H1 (cell line): ENCODE results near the gene SPTBN4. TPM values are rescaled to one million over a fixed set of nuclear protein-coding genes. Genes with fewer than 3 reads are reported as not detected.

Experiments used
- CTCF ChIA-PET: fragments of 300-600 bp; sonication (Branson Sonifier 250); formaldehyde crosslinking; loops from one replicate; lab custom pipeline; 2021; ENCODE audit not compliant: partially characterized antibody; lab: Charles Lee
- POLR2A ChIA-PET: fragments of 300-600 bp; sonication (Branson Sonifier 250); formaldehyde crosslinking; loops from one replicate; lab custom pipeline; 2021; ENCODE audit warnings: inconsistent platforms; ENCODE audit not compliant: partially characterized antibody; lab: Charles Lee
- DNase-seq, 2 experiments: peaks; one replicate each; pipeline versions ENCODE4 v3.0.0 to v3.0.0-alpha.2; 2010 to 2022; ENCODE audit warnings: low spot score in 2 of 2, low read depth in 1 of 2, mixed read lengths in 1 of 2
- FAIRE-seq: peaks from 2 replicates; lab custom pipeline; 2011; peaks lifted over from hg19 to GRCh38; lab: Jason Lieb, UNC
- H2AFZ ChIP-seq: 2 replicates; pipeline ENCODE4 v1.8.1; 2012; ENCODE audit warnings: low read length, inconsistent platforms
- H2AK5ac ChIP-seq: 2 replicates; pipeline ENCODE4 v1.6.1; 2013; ENCODE audit warnings: low read depth, low read length
- H2BK120ac ChIP-seq: replicated peaks from 2 replicates; pipeline ENCODE3; 2013; ENCODE audit warnings: low read depth, low read length, inconsistent platforms
- H2BK12ac ChIP-seq: 2 replicates; pipeline ENCODE4 v1.6.1; 2013; ENCODE audit warnings: low read depth, low read length
- H2BK15ac ChIP-seq: 2 replicates; pipeline ENCODE4 v1.6.1; 2013; ENCODE audit warnings: low read length
- H2BK20ac ChIP-seq: 2 replicates; pipeline ENCODE4 v1.6.1; 2013; ENCODE audit warnings: low read length
- H2BK5ac ChIP-seq: 2 replicates; pipeline ENCODE4 v1.6.1; 2013; ENCODE audit warnings: low read depth, low read length
- H3K14ac ChIP-seq: 2 replicates; pipeline ENCODE4 v1.6.1; 2013; ENCODE audit warnings: inconsistent platforms; ENCODE audit not compliant: insufficient read length
- H3K18ac ChIP-seq: 2 replicates; pipeline ENCODE4 v1.6.1; 2013; ENCODE audit warnings: low read length; ENCODE audit errors: extremely low read depth
- H3K23ac ChIP-seq: 2 replicates; pipeline ENCODE4 v1.6.1; 2013; ENCODE audit warnings: inconsistent platforms; ENCODE audit not compliant: insufficient read length
- H3K23me2 ChIP-seq: 2 replicates; pipeline ENCODE4 v1.6.1; 2013; ENCODE audit warnings: low read depth, low read length
- H3K27ac ChIP-seq: 2 replicates; pipeline ENCODE4 v1.6.1; 2011; ENCODE audit warnings: low read depth, low read length, inconsistent platforms
- H3K27me3 ChIP-seq, 4 experiments: replicated peaks in 1 of 4; 1 replicate in 1 of 4; 2 replicates in 3 of 4; pipeline versions ENCODE4 v1.6.1 to v1.8.1; 2011 to 2013; ENCODE audit warnings: low read length in 3 of 4, mild to moderate bottlenecking in 3 of 4, inconsistent platforms in 2 of 4, mixed read lengths in 2 of 4, moderate library complexity in 1 of 4; ENCODE audit not compliant: control insufficient read depth in 3 of 4, insufficient read depth in 3 of 4; ENCODE audit errors: extremely low read depth in 1 of 4
- H3K36me3 ChIP-seq, 4 experiments: 2 replicates each; pipeline versions ENCODE4 v1.6.1 to v1.8.1; 2011 to 2013; ENCODE audit warnings: mild to moderate bottlenecking in 4 of 4, low read length in 3 of 4, moderate library complexity in 2 of 4, control low read depth in 1 of 4, inconsistent platforms in 1 of 4; ENCODE audit not compliant: insufficient read depth in 4 of 4, control insufficient read depth in 2 of 4
- H3K4ac ChIP-seq: replicated peaks from 2 replicates; pipeline ENCODE3; 2013; ENCODE audit warnings: low read length, low read depth, mixed read lengths, inconsistent platforms; ENCODE audit not compliant: insufficient read length
- H3K4me1 ChIP-seq, 4 experiments: replicated peaks in 1 of 4; 1 replicate in 1 of 4; 2 replicates in 3 of 4; pipeline versions ENCODE4 v1.6.1 to v1.8.1; 2011 to 2013; ENCODE audit warnings: low read length in 3 of 4, inconsistent platforms in 2 of 4, mixed read lengths in 1 of 4; ENCODE audit not compliant: insufficient read depth in 4 of 4, control insufficient read depth in 3 of 4
- H3K4me2 ChIP-seq, 2 experiments: 2 replicates each; pipeline versions ENCODE4 v1.6.1 to v1.8.1; 2011 to 2013; ENCODE audit warnings: low read depth in 2 of 2, low read length in 2 of 2, control low read depth in 1 of 2, inconsistent platforms in 1 of 2, mild to moderate bottlenecking in 1 of 2; ENCODE audit not compliant: insufficient read depth in 1 of 2
- H3K4me3 ChIP-seq, 4 experiments: fragments of 200-600, 300-600 bp in 1 of 4; sonication (generic), shearing (Covaris generic), sonication (Bioruptor Twin) in 1 of 4; 2 replicates each; pipeline versions ENCODE4 v1.5.1 to v1.8.1; 2011 to 2016; ENCODE audit warnings: low read length in 4 of 4, low read depth in 3 of 4, control low read depth in 2 of 4, inconsistent platforms in 2 of 4, mild to moderate bottlenecking in 2 of 4, mixed read lengths in 1 of 4, moderate library complexity in 1 of 4; ENCODE audit not compliant: insufficient read depth in 2 of 4; ENCODE audit errors: extremely low read depth in 1 of 4
- H3K56ac ChIP-seq: replicated peaks from 2 replicates; pipeline ENCODE3; 2013; ENCODE audit warnings: low read depth, mild to moderate bottlenecking, mixed read lengths, low read length, inconsistent platforms; ENCODE audit not compliant: insufficient read length
- H3K79me1 ChIP-seq: 2 replicates; pipeline ENCODE4 v1.6.1; 2013; ENCODE audit warnings: low read depth, low read length, control low read depth
- H3K79me2 ChIP-seq, 2 experiments: 2 replicates each; pipeline versions ENCODE4 v1.6.1 to v1.8.1; 2012 to 2013; ENCODE audit warnings: low read length in 2 of 2, mild to moderate bottlenecking in 2 of 2, inconsistent platforms in 1 of 2; ENCODE audit not compliant: insufficient read depth in 2 of 2, control insufficient read depth in 1 of 2
- H3K9ac ChIP-seq, 4 experiments: replicated peaks in 1 of 4; 1 replicate in 1 of 4; 2 replicates in 3 of 4; pipeline versions ENCODE4 v1.6.1 to v1.8.1; 2011 to 2013; ENCODE audit warnings: low read depth in 3 of 4, low read length in 3 of 4, control low read depth in 2 of 4, mild to moderate bottlenecking in 2 of 4, moderate library complexity in 2 of 4, inconsistent platforms in 1 of 4; ENCODE audit errors: extremely low read depth in 1 of 4
- H3K9me3 ChIP-seq, 2 experiments: 2 replicates each; pipeline versions ENCODE4 v1.6.1 to v1.8.1; 2012 to 2013; ENCODE audit warnings: mild to moderate bottlenecking in 2 of 2, moderate library complexity in 2 of 2, control low read depth in 1 of 2, inconsistent platforms in 1 of 2, low read depth in 1 of 2, low read length in 1 of 2, mixed read lengths in 1 of 2; ENCODE audit not compliant: insufficient read depth in 2 of 2
- H4K20me1 ChIP-seq, 2 experiments: replicated peaks in 1 of 2; 2 replicates each; pipeline versions ENCODE3 to v1.8.1; 2011 to 2013; ENCODE audit warnings: inconsistent platforms in 2 of 2, low read length in 2 of 2, mild to moderate bottlenecking in 1 of 2; ENCODE audit not compliant: insufficient read depth in 2 of 2, control insufficient read depth in 1 of 2
- H4K5ac ChIP-seq: 2 replicates; pipeline ENCODE4 v1.6.1; 2013; ENCODE audit warnings: low read length, low read depth, mixed read lengths, inconsistent platforms; ENCODE audit not compliant: insufficient read length
- H4K8ac ChIP-seq: 2 replicates; pipeline ENCODE4 v1.8.0; 2013; ENCODE audit warnings: mild to moderate bottlenecking, moderate library complexity, low read length, inconsistent platforms; ENCODE audit not compliant: insufficient read depth; ENCODE audit errors: extremely low read depth
- H4K91ac ChIP-seq: replicated peaks from 2 replicates; pipeline ENCODE3; 2013; ENCODE audit warnings: low read length, mixed read lengths, inconsistent platforms; ENCODE audit not compliant: insufficient read length
- CBX5 ChIP-seq: fragments of 300-800, 300-1000 bp; sonication (generic); IDR thresholded peaks from 2 replicates; pipeline ENCODE4 v1.7.1; 2016; ENCODE audit warnings: antibody characterized with exemption, low read length, low read depth
- CEBPB ChIP-seq: IDR thresholded peaks from 2 replicates; pipeline ENCODE4 v1.6.1; 2012; ENCODE audit warnings: low read depth, low read length
- CHD2 ChIP-seq: IDR thresholded peaks from 2 replicates; pipeline ENCODE4 v1.6.1; 2012; ENCODE audit warnings: low read length, improper control_type of control experiment
- EGR1 ChIP-seq: IDR thresholded peaks from 2 replicates; pipeline ENCODE4 v1.6.1; 2011; ENCODE audit warnings: low read depth, low read length, borderline replicate concordance
- EP300 ChIP-seq, 2 experiments: IDR thresholded peaks; 1 replicate in 1 of 2; 2 replicates in 1 of 2; pipeline ENCODE4 v1.6.1; 2011 to 2012; ENCODE audit warnings: low read depth in 2 of 2, low read length in 2 of 2, mild to moderate bottlenecking in 2 of 2, borderline replicate concordance in 1 of 2, inconsistent platforms in 1 of 2, moderate library complexity in 1 of 2
- JUN ChIP-seq: IDR thresholded peaks from 2 replicates; pipeline ENCODE4 v1.6.1; 2011; ENCODE audit warnings: low read depth, mild to moderate bottlenecking, improper control_type of control experiment, low read length
- RNF2 ChIP-seq: fragments of 200-900, 300-1000 bp; sonication (generic); IDR thresholded peaks from 2 replicates; pipeline ENCODE4 v1.7.1; 2016; ENCODE audit warnings: borderline replicate concordance, low read depth, mild to moderate bottlenecking, antibody characterized with exemption, low read length; ENCODE audit not compliant: poor library complexity, severe bottlenecking; ENCODE audit errors: missing control alignments
- SIN3A ChIP-seq, 2 experiments: IDR thresholded peaks in 1 of 2; conservative IDR thresholded peaks in 1 of 2; 2 replicates each; pipeline ENCODE4 v1.6.1; 2011 to 2012; ENCODE audit warnings: low read length in 2 of 2, improper control_type of control experiment in 1 of 2, low read depth in 1 of 2, mild to moderate bottlenecking in 1 of 2
- SP1 ChIP-seq: IDR thresholded peaks from 2 replicates; pipeline ENCODE4 v1.6.1; 2011; ENCODE audit warnings: low read depth, low read length
- ZNF274 ChIP-seq: IDR thresholded peaks from 2 replicates; pipeline ENCODE4 v1.7.0; 2012; ENCODE audit warnings: low read length, borderline replicate concordance; ENCODE audit errors: extremely low read depth
- WGBS, 2 experiments: shearing (Covaris generic) in 1 of 2; methylation state at CpG; one replicate each; pipeline versions ENCODE4 v1.1.6 to v1.1.7; 2013 to 2015; ENCODE audit warnings: low lambda C conversion rate in 2 of 2, mixed read lengths in 2 of 2, inconsistent platforms in 1 of 2, low coverage in 1 of 2, missing lambda C conversion rate in 1 of 2; ENCODE audit not compliant: insufficient replicate concordance in 2 of 2, insufficient coverage in 1 of 2, insufficient read length in 1 of 2; ENCODE audit errors: extremely low coverage in 1 of 2, missing lambda C conversion rate in 1 of 2; 5-methylcytosine and 5-hydroxymethylcytosine counted together
- polyA plus RNA-seq, 7 experiments: library from polyadenylated mRNA; depleted of rRNA in 3 of 7; stranded (reverse) in 5 of 7; unstranded in 2 of 7; fragments of >200 nt in 5 of 7; fragments of 200-250 nt in 2 of 7; gene quantifications; 1 replicate in 5 of 7; 2 replicates in 1 of 7; 4 replicates in 1 of 7; pipeline versions ENCODE4 v1.2.1 to v1.2.3, GENCODE V29; 2011 to 2013; ENCODE audit warnings: missing spikeins in 2 of 7, mixed read lengths in 2 of 7
- total RNA-seq: library from RNA; stranded (reverse); fragmentation: NEBNext Ultra II Directional; extraction: Animal tissue kit (Norgen Biotek cat#: 25700); gene quantifications from 2 replicates; pipeline ENCODE4 v1.2.1, GENCODE V29; 2021

Gene SPTBN4
- total and polyA plus RNA-seq, 2 of the 8 experiments (the other 6 are each of a cell fraction or from before 2014, with no cell fraction given): 1.9 to 3.0 TPM

- no peak overlapping the region for H2AFZ ChIP-seq
- H4K20me1 ChIP-seq: peaks cover 5 to 6% of the 10 kb centered on the region in 2 experiments
- H4K8ac ChIP-seq: no peak overlapping the region
- H3K14ac ChIP-seq: no peak overlapping the region
- H3K56ac ChIP-seq: no peak overlapping the region
- no peaks in the 10 kb centered on the region for H3K79me2 ChIP-seq
- no peak overlapping the region for H2BK15ac ChIP-seq
- H2BK5ac ChIP-seq: peak overlapping the region; percentile 75; the same call in 1 of the 2 replicates
- FAIRE-seq (peak; percentile 55), DNase-seq (peak in 1 of 2 experiments; percentile 93)
- no peak overlapping the region for H3K23ac ChIP-seq
- H3K9me3 ChIP-seq: no peaks in the 10 kb centered on the region
- H3K4ac ChIP-seq: no peak overlapping the region
- no peak overlapping the region for H2BK20ac ChIP-seq
- POLR2A ChIA-PET: interaction anchor here (0.6 to 4.0 kb wide), 7 partner anchors 9 to 117 kb away, joined by 3 to 30 read pairs (median 4); no protein-coding TSS in a partner anchor
- 0 out of 2 replicates have a peak overlapping the region, but pooled peaks have one; percentile 35 for H3K27ac ChIP-seq
- H3K4me1 ChIP-seq: peaks cover 3 to 13% (median 7%) of the 10 kb centered on the region in 4 experiments; a peak in 6 of 7 replicates
- 8% methylated on average over 17 of the region's 27 CpGs; no CpG with 5 or more reads in 1 of the 2 experiments for WGBS, 2 experiments
- H3K18ac ChIP-seq: peak overlapping the region; percentile 71; the same call in 1 of the 2 replicates
- CTCF ChIA-PET: interaction anchor here (0.7 to 2.7 kb wide), 5 partner anchors 10 to 310 kb away, joined by 3 to 18 read pairs (median 4); no protein-coding TSS in a partner anchor
- H2BK12ac ChIP-seq: 0 out of 2 replicates have a peak overlapping the region, but pooled peaks have one; percentile 27
- no peak overlapping the region for H2AK5ac ChIP-seq
- H3K4me2 ChIP-seq: peak overlapping the region; percentile 91 to 96
- H3K4me3 ChIP-seq: peak overlapping the region; percentile 71 to 94 (median 86)
- no peak overlapping the region for H4K91ac ChIP-seq
- no peaks in the 10 kb centered on the region for H3K79me1 ChIP-seq
- H3K9ac ChIP-seq: peak overlapping the region in 3 of 4 experiments; percentile 24 to 34 (median 29); a peak in 4 of 7 replicates
- peaks cover 15% of the 10 kb centered on the region for H3K23me2 ChIP-seq
- no peak overlapping the region for H2BK120ac ChIP-seq
- peaks cover 2 to 26% (median 25%) of the 10 kb centered on the region in 4 experiments for H3K27me3 ChIP-seq
- H3K36me3 ChIP-seq: peaks cover 0 to 11% (median 7%) of the 10 kb centered on the region in 4 experiments; a peak in 7 of 8 replicates
- H4K5ac ChIP-seq: no peak overlapping the region
- no peak for TF ChIP-seq ZNF274
- no peak for TF ChIP-seq EP300 (IDR thresholded peaks at IDR 0.05; ENCODE audit: borderline replicate concordance in 1 of 2, low read depth in 2 of 2, low read length in 2 of 2)
- TF ChIP-seq CHD2: no peak
- peak; percentile 26 to 54; a peak in 1 of 4 replicates for TF ChIP-seq SIN3A (conservative IDR thresholded peaks at IDR 0.05 in 1 of 2, IDR thresholded peaks at IDR 0.05 in 1 of 2; ENCODE audit: low read depth in 1 of 2, low read length in 2 of 2)
- TF ChIP-seq EGR1: peak; percentile 29; the same call in 1 of the 2 replicates
- no peak for TF ChIP-seq CEBPB
- TF ChIP-seq RNF2: no peak
- TF ChIP-seq SP1: peak; percentile 96
- no peak for TF ChIP-seq CBX5
- TF ChIP-seq JUN: no peak
Observed at GRCh38 chr19:40614622-40615411, 148.0 kb downstream of the SPTBN4 start.
